HL-60 (cell line): ENCODE results near the gene LHFPL6.

Source experiments
- DNase-seq, 2 experiments: peaks; one replicate each; pipeline ENCODE4 v3.0.0-alpha.2; 2010 to 2020; ENCODE audit warnings: low read depth in 1 of 2, low spot score in 1 of 2
- H3K27ac ChIP-seq: fragments of 250-450 bp; sonication (Bioruptor Pico); replicated peaks from 2 replicates; pipeline ENCODE4 v1.5.1; 2020; ENCODE audit warnings: mild to moderate bottlenecking, moderate library complexity
- H3K27me3 ChIP-seq: fragments of 250-450 bp; sonication (Bioruptor Pico); 2 replicates; pipeline ENCODE4 v1.5.1; 2021; ENCODE audit warnings: mild to moderate bottlenecking, moderate library complexity; ENCODE audit not compliant: insufficient read depth, poor library complexity, severe bottlenecking
- H3K4me3 ChIP-seq: replicated peaks from 2 replicates; pipeline ENCODE4 v1.5.1; 2011; ENCODE audit warnings: mild to moderate bottlenecking, control low read depth, low read length; ENCODE audit not compliant: insufficient read depth
- CTCF ChIP-seq: IDR thresholded peaks from one replicate; pipeline ENCODE4 v1.5.1; 2011; ENCODE audit warnings: low read length, control low read depth, inconsistent platforms; ENCODE audit not compliant: insufficient read depth
- GABPA ChIP-seq: IDR thresholded peaks from 2 replicates; pipeline ENCODE4 v1.6.1; 2012; ENCODE audit warnings: low read depth
- POLR2AphosphoS5 ChIP-seq: IDR thresholded peaks from 2 replicates; pipeline ENCODE4 v1.6.1; 2012; ENCODE audit warnings: low read depth
- SPI1 ChIP-seq: IDR thresholded peaks from 2 replicates; pipeline ENCODE4 v1.6.1; 2012; ENCODE audit warnings: low read depth, mild to moderate bottlenecking, borderline replicate concordance
- TF ChIP-seq, protein P1 (sequence below): IDR thresholded peaks from 2 replicates; pipeline ENCODE4 v1.6.1; 2012; ENCODE audit warnings: low read depth; ENCODE audit not compliant: insufficient replicate concordance

LHFPL6 gene

DNA sequence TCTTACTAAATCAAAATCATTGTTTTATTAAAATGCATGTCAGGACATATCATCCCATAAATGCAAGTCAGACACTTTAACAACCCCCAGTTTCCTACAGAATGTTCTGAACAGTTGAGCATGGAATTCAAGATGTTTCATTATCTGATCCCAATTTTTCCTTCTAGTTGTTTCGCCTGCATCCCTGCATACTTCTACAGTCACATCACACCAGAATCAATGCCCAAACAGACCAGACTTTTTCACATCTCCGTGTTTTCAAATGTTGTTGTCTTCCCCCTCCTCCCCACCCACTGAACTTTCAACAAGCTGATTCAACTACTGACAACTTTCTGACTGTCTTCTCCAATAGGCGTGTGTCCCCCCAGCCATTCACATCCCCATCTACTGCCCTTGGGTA is 48.6 kb downstream of the LHFPL6 start:
- Histone ChIP-seq H3K4me3 (no peak overlapping the region), H3K27me3 (no peaks in the 10 kb centered on the region), H3K27ac (no peak overlapping the region)
- no peak for DNase-seq
- TF ChIP-seq SPI1: no peak
- TF ChIP-seq, protein P1, sequence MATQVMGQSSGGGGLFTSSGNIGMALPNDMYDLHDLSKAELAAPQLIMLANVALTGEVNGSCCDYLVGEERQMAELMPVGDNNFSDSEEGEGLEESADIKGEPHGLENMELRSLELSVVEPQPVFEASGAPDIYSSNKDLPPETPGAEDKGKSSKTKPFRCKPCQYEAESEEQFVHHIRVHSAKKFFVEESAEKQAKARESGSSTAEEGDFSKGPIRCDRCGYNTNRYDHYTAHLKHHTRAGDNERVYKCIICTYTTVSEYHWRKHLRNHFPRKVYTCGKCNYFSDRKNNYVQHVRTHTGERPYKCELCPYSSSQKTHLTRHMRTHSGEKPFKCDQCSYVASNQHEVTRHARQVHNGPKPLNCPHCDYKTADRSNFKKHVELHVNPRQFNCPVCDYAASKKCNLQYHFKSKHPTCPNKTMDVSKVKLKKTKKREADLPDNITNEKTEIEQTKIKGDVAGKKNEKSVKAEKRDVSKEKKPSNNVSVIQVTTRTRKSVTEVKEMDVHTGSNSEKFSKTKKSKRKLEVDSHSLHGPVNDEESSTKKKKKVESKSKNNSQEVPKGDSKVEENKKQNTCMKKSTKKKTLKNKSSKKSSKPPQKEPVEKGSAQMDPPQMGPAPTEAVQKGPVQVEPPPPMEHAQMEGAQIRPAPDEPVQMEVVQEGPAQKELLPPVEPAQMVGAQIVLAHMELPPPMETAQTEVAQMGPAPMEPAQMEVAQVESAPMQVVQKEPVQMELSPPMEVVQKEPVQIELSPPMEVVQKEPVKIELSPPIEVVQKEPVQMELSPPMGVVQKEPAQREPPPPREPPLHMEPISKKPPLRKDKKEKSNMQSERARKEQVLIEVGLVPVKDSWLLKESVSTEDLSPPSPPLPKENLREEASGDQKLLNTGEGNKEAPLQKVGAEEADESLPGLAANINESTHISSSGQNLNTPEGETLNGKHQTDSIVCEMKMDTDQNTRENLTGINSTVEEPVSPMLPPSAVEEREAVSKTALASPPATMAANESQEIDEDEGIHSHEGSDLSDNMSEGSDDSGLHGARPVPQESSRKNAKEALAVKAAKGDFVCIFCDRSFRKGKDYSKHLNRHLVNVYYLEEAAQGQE: no peak
- no peak for TF ChIP-seq GABPA
- TF ChIP-seq POLR2AphosphoS5: no peak

DNA sequence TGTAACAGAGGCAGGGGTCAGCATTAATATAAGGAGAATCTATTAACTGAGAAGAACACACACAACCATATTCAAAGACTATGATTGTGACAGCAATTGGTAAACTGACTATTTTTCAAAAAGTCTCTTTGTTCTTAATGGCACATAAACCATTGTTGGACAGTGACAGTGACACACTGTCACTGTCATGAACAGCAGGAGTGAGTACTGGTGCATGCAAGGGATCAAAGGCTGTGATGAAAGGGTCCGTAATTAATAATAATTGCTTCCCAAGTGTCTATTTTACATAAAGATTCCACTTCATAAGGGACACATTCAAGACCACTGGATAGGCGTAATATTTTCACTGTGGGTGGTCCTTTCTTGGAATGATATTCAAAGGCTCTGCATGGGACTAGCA is 50.7 kb downstream of the LHFPL6 start:
- no peak for DNase-seq
- H3K4me3 ChIP-seq: no peak overlapping the region
- no peak overlapping the region for H3K27ac ChIP-seq
- TF ChIP-seq, protein P1: no peak
- TF ChIP-seq SPI1 (no peak), GABPA (no peak), POLR2AphosphoS5 (no peak), CTCF (no peak)
- no peaks in the 10 kb centered on the region for H3K27me3 ChIP-seq

GRCh38 chr13:39550931-39551330 is 52.1 kb downstream of the LHFPL6 start:
- Histone ChIP-seq H3K27ac (no peak overlapping the region), H3K4me3 (no peak overlapping the region), H3K27me3 (no peaks in the 10 kb centered on the region)
- TF ChIP-seq GABPA: no peak
- no peak for TF ChIP-seq POLR2AphosphoS5
- no peak for TF ChIP-seq CTCF
- DNase-seq: no peak

GRCh38 chr13:39547108-39547507 is 55.9 kb downstream of the LHFPL6 start:
- Histone ChIP-seq H3K4me3 (no peak overlapping the region), H3K27ac (no peak overlapping the region), H3K27me3 (peaks cover 3% of the 10 kb centered on the region)
- TF ChIP-seq POLR2AphosphoS5 (no peak), SPI1 (no peak), CTCF (no peak), GABPA (no peak)
- TF ChIP-seq, protein P1: no peak
- no peak for DNase-seq
